H9 (cell line): ENCODE measurements around the gene SLC46A3. TPM values are rescaled to one million over a fixed set of nuclear protein-coding genes. Genes with fewer than 3 reads are reported as not detected.

Source experiments
- DNase-seq: peaks from one replicate; pipeline ENCODE4 v3.0.0-alpha.2; 2017
- H2AFZ ChIP-seq: one replicate; pipeline ENCODE4 v1.6.1; 2013; ENCODE audit warnings: mild to moderate bottlenecking, low read length, control low read depth, moderate library complexity
- H2AK5ac ChIP-seq: 2 replicates; pipeline ENCODE4 v1.6.1; 2013; ENCODE audit warnings: low read length, control low read depth, mixed read lengths; ENCODE audit not compliant: insufficient read length
- H2BK120ac ChIP-seq: one replicate; pipeline ENCODE4 v1.6.1; 2013; ENCODE audit warnings: low read depth, mild to moderate bottlenecking, low read length, control low read depth, inconsistent platforms; ENCODE audit not compliant: poor library complexity, severe bottlenecking
- H2BK12ac ChIP-seq: 2 replicates; pipeline ENCODE4 v1.6.1; 2013; ENCODE audit warnings: low read length, control low read depth, mixed read lengths, low read depth; ENCODE audit not compliant: insufficient read length
- H2BK15ac ChIP-seq: 2 replicates; pipeline ENCODE4 v1.6.1; 2013; ENCODE audit warnings: low read depth, low read length, control low read depth
- H2BK20ac ChIP-seq: one replicate; pipeline ENCODE4 v1.6.1; 2013; ENCODE audit warnings: low read depth, mild to moderate bottlenecking, low read length, control low read depth, inconsistent platforms; ENCODE audit not compliant: poor library complexity, severe bottlenecking
- H2BK5ac ChIP-seq: 2 replicates; pipeline ENCODE4 v1.6.1; 2013; ENCODE audit warnings: low read length, control low read depth, mixed read lengths; ENCODE audit not compliant: insufficient read length
- H3K14ac ChIP-seq: 2 replicates; pipeline ENCODE4 v1.6.1; 2013; ENCODE audit warnings: low read length, control low read depth; ENCODE audit not compliant: insufficient read depth
- H3K18ac ChIP-seq: 2 replicates; pipeline ENCODE4 v1.6.1; 2013; ENCODE audit warnings: low read depth, mild to moderate bottlenecking, mixed read lengths, low read length, control low read depth; ENCODE audit not compliant: insufficient read length
- H3K23ac ChIP-seq: 2 replicates; pipeline ENCODE4 v1.6.1; 2013; ENCODE audit warnings: low read length, control low read depth, mixed read lengths, low read depth; ENCODE audit not compliant: insufficient read length
- H3K23me2 ChIP-seq: 2 replicates; pipeline ENCODE4 v1.6.1; 2013; ENCODE audit warnings: low read depth, mild to moderate bottlenecking, mixed read lengths, low read length, control low read depth; ENCODE audit not compliant: insufficient read length, poor library complexity, severe bottlenecking
- H3K27ac ChIP-seq: 2 replicates; pipeline ENCODE4 v1.5.1; 2013; ENCODE audit warnings: low read length, control low read depth, mixed read lengths, low read depth; ENCODE audit not compliant: insufficient read length
- H3K27me3 ChIP-seq: 2 replicates; pipeline ENCODE4 v1.6.1; 2013; ENCODE audit warnings: low read length, control low read depth, inconsistent platforms; ENCODE audit not compliant: insufficient read depth
- H3K4ac ChIP-seq: 2 replicates; pipeline ENCODE4 v1.6.1; 2013; ENCODE audit warnings: low read depth, mild to moderate bottlenecking, control low read depth, inconsistent platforms, low read length, moderate library complexity
- H3K4me1 ChIP-seq: 2 replicates; pipeline ENCODE4 v1.6.1; 2013; ENCODE audit warnings: low read length, control low read depth, inconsistent platforms; ENCODE audit not compliant: insufficient read depth
- H3K4me2 ChIP-seq: 2 replicates; pipeline ENCODE4 v1.6.1; 2013; ENCODE audit warnings: low read length, control low read depth, mixed read lengths; ENCODE audit not compliant: insufficient read length, insufficient read depth
- H3K56ac ChIP-seq: 2 replicates; pipeline ENCODE4 v1.6.1; 2013; ENCODE audit warnings: low read depth, mild to moderate bottlenecking, mixed read lengths, low read length, control low read depth; ENCODE audit not compliant: insufficient read length
- H3K79me1 ChIP-seq: 2 replicates; pipeline ENCODE4 v1.6.1; 2013; ENCODE audit warnings: low read depth, mild to moderate bottlenecking, moderate library complexity, low read length, control low read depth, inconsistent platforms; ENCODE audit not compliant: insufficient read depth, poor library complexity, severe bottlenecking
- H3K79me2 ChIP-seq: 2 replicates; pipeline ENCODE4 v1.6.1; 2013; ENCODE audit warnings: low read length, control low read depth, inconsistent platforms; ENCODE audit not compliant: insufficient read depth
- H3K9ac ChIP-seq: 2 replicates; pipeline ENCODE4 v1.6.1; 2013; ENCODE audit warnings: low read length, control low read depth, mixed read lengths; ENCODE audit not compliant: insufficient read length; ENCODE audit errors: extremely low read depth
- H3K9me3 ChIP-seq: one replicate; pipeline ENCODE4 v1.6.1; 2013; ENCODE audit warnings: low read depth, low read length, inconsistent platforms; ENCODE audit not compliant: control insufficient read depth
- H3T11ph ChIP-seq: one replicate; pipeline ENCODE4 v1.6.1; 2013; ENCODE audit warnings: mild to moderate bottlenecking, low read length, control low read depth, inconsistent platforms
- H4K20me1 ChIP-seq: one replicate; pipeline ENCODE4 v1.6.1; 2013; ENCODE audit not compliant: control insufficient read depth, insufficient read length, insufficient read depth
- H4K5ac ChIP-seq: 2 replicates; pipeline ENCODE4 v1.6.1; 2013; ENCODE audit warnings: low read depth, mild to moderate bottlenecking, mixed read lengths, low read length, control low read depth; ENCODE audit not compliant: insufficient read length
- H4K8ac ChIP-seq: replicated peaks from 2 replicates; pipeline ENCODE4 v1.6.1; 2013; ENCODE audit warnings: low read length, control low read depth, mixed read lengths, low read depth; ENCODE audit not compliant: insufficient read length
- H4K91ac ChIP-seq: 2 replicates; pipeline ENCODE4 v1.6.1; 2013; ENCODE audit warnings: low read depth, mild to moderate bottlenecking, moderate library complexity, mixed read lengths, low read length, control low read depth; ENCODE audit not compliant: insufficient read length
- H3K27ac Mint-ChIP-seq, 3 experiments: 2 replicates in 2 of 3; 3 replicates in 1 of 3; pipeline ENCODE4 v1.8.0; 2020 to 2021; ENCODE audit warnings: mixed read lengths in 3 of 3, mild to moderate bottlenecking in 1 of 3, moderate library complexity in 1 of 3
- H3K27me3 Mint-ChIP-seq: 2 replicates; pipeline ENCODE4 v1.8.0; 2021; ENCODE audit warnings: low read depth, mild to moderate bottlenecking, moderate library complexity, mixed read lengths
- H3K36me3 Mint-ChIP-seq, 3 experiments: 2 replicates in 2 of 3; 3 replicates in 1 of 3; pipeline ENCODE4 v1.8.0; 2020 to 2021; ENCODE audit warnings: low read depth in 3 of 3, mixed read lengths in 3 of 3; ENCODE audit not compliant: insufficient read depth in 1 of 3
- H3K4me1 Mint-ChIP-seq, 2 experiments: 2 replicates each; pipeline ENCODE4 v1.8.0; 2020; ENCODE audit warnings: mixed read lengths in 2 of 2
- H3K4me3 Mint-ChIP-seq, 2 experiments: 2 replicates in 1 of 2; 3 replicates in 1 of 2; pipeline ENCODE4 v1.8.0; 2020 to 2021; ENCODE audit warnings: mild to moderate bottlenecking in 2 of 2, mixed read lengths in 2 of 2, moderate library complexity in 1 of 2
- H3K9me3 Mint-ChIP-seq, 2 experiments: 2 replicates in 1 of 2; 3 replicates in 1 of 2; pipeline ENCODE4 v1.8.0; 2020; ENCODE audit warnings: mild to moderate bottlenecking in 2 of 2, mixed read lengths in 2 of 2, moderate library complexity in 1 of 2
- CTCF ChIP-seq: fragments of 200-600 bp; sonication (generic); conservative IDR thresholded peaks from 3 replicates; pipeline ENCODE4 v1.8.0; 2021; ENCODE audit warnings: antibody characterized with exemption, mild to moderate bottlenecking
- WGBS: extraction: QIAGEN DNeasy Blood & Tissue Kit; methylation state at CpG from one replicate; pipeline ENCODE4 v1.1.7; 2013; ENCODE audit warnings: missing lambda C conversion rate, low lambda C conversion rate, mixed read lengths; ENCODE audit not compliant: insufficient read length; ENCODE audit errors: extremely low coverage; 5-methylcytosine and 5-hydroxymethylcytosine counted together
- total RNA-seq: library from RNA; stranded (reverse); gene quantifications from 2 replicates; pipeline ENCODE4 v1.2.1, GENCODE V29; 2021

SLC46A3 gene
- total RNA-seq, 1 experiment from 2014 or later, result 0.26 TPM

- no peak overlapping the region for H3K9ac ChIP-seq
- no peak overlapping the region; a peak in 1 of 7 replicates for H3K27ac Mint-ChIP-seq
- H4K20me1 ChIP-seq, result no peaks in the 10 kb centered on the region
- peaks cover 7% of the 10 kb centered on the region; the same call in 1 of the 2 replicates for H3K79me2 ChIP-seq
- H3K27ac ChIP-seq, result no peak overlapping the region
- peaks cover 3% of the 10 kb centered on the region; the same call in 1 of the 2 replicates for H3K4me1 ChIP-seq
- H2AK5ac ChIP-seq, result no peak overlapping the region
- H2BK5ac ChIP-seq, result no peak overlapping the region
- no peak overlapping the region for H2BK120ac ChIP-seq
- no peaks in the 10 kb centered on the region for H3K27me3 Mint-ChIP-seq
- no peak overlapping the region for H3K23ac ChIP-seq
- peaks cover 6% of the 10 kb centered on the region for H3K79me1 ChIP-seq
- H3K23me2 ChIP-seq, result no peaks in the 10 kb centered on the region
- no peak overlapping the region for H3K56ac ChIP-seq
- H2BK15ac ChIP-seq, result no peak overlapping the region
- no peaks in the 10 kb centered on the region for H3K36me3 Mint-ChIP-seq
- no peak overlapping the region for H4K91ac ChIP-seq
- TF ChIP-seq CTCF, result no peak
- H3K4me3 Mint-ChIP-seq, result no peak overlapping the region
- no peaks in the 10 kb centered on the region for H3K9me3 ChIP-seq
- H3K14ac ChIP-seq, result no peak overlapping the region
- H3K4ac ChIP-seq, result no peak overlapping the region
- no peak overlapping the region for H3K18ac ChIP-seq
- no peaks in the 10 kb centered on the region for H3K9me3 Mint-ChIP-seq
- H3K4me2 ChIP-seq, result no peak overlapping the region
- H4K5ac ChIP-seq, result no peak overlapping the region
- H3T11ph ChIP-seq, result no peak overlapping the region
- DNase-seq, result no peak
- no peak overlapping the region for H2BK20ac ChIP-seq
- H4K8ac ChIP-seq, result no peak overlapping the region
- no peak overlapping the region for H2BK12ac ChIP-seq
- H3K27me3 ChIP-seq, result no peaks in the 10 kb centered on the region
- H3K4me1 Mint-ChIP-seq, result peaks cover 24% of the 10 kb centered on the region in 2 experiments
- no peak overlapping the region for H2AFZ ChIP-seq
- no CpG with 5 or more reads among the region's 1 CpG for WGBS
Observed at GRCh38 chr13:28653111-28653510, 65.7 kb downstream of the SLC46A3 start.
